WTC11 (cell line): ENCODE data around the gene AGAP3. TPM values are rescaled to one million over a fixed set of nuclear protein-coding genes. Genes with fewer than 3 reads are reported as not detected.

ENCODE experiments used
- ATAC-seq: fragments of 200-7000 bp; cut with Tn5 transposase; 2 replicates; pipeline ENCODE4 v1.10.0; 2021; ENCODE audit warnings: mild to moderate bottlenecking, moderate library complexity
- CTCF ChIA-PET: fragments of 300-600 bp; sonication (Branson Sonifier 250); formaldehyde crosslinking; loops from one replicate; lab custom pipeline; 2021; ENCODE audit warnings: antibody characterized with exemption; lab: Charles Lee
- POLR2A ChIA-PET: fragments of 350-600 bp; sonication (Branson Sonifier 250); formaldehyde crosslinking; loops from one replicate; lab custom pipeline; 2021; ENCODE audit warnings: antibody characterized with exemption; lab: Charles Lee
- DNase-seq: peaks from one replicate; pipeline ENCODE4 v3.0.0; 2021; ENCODE audit warnings: low spot score
- H3K27ac Mint-ChIP-seq: 2 replicates; pipeline ENCODE4 v1.8.0; 2021; ENCODE audit warnings: mixed read lengths
- H3K27me3 Mint-ChIP-seq: 2 replicates; pipeline ENCODE4 v1.8.0; 2021; ENCODE audit warnings: low read depth, mild to moderate bottlenecking, moderate library complexity, mixed read lengths
- H3K36me3 Mint-ChIP-seq: 2 replicates; pipeline ENCODE4 v1.8.0; 2021; ENCODE audit warnings: mixed read lengths
- H3K4me1 Mint-ChIP-seq: 2 replicates; pipeline ENCODE4 v1.8.0; 2022; ENCODE audit warnings: mixed read lengths
- H3K4me3 Mint-ChIP-seq: 2 replicates; pipeline ENCODE4 v1.8.0; 2021; ENCODE audit warnings: mild to moderate bottlenecking, moderate library complexity, mixed read lengths
- H3K9me3 Mint-ChIP-seq: 2 replicates; pipeline ENCODE4 v1.8.0; 2021; ENCODE audit warnings: mixed read lengths
- ARID4B ChIP-seq: sonication (generic); formaldehyde crosslinking; IDR thresholded peaks from 2 replicates; pipeline ENCODE4 v1.8.0; 2023; ENCODE audit warnings: missing genetic modification reagents, mild to moderate bottlenecking, borderline replicate concordance
- ELF4 ChIP-seq: sonication (generic); formaldehyde crosslinking; IDR thresholded peaks from 2 replicates; pipeline ENCODE4 v1.8.1; 2022; ENCODE audit warnings: low read depth, mild to moderate bottlenecking, moderate library complexity, missing genetic modification reagents
- FOXP4 ChIP-seq: sonication (generic); formaldehyde crosslinking; IDR thresholded peaks from 2 replicates; pipeline ENCODE4 v1.8.0; 2022; ENCODE audit warnings: mild to moderate bottlenecking, missing genetic modification reagents
- GABPB1 ChIP-seq: sonication (generic); formaldehyde crosslinking; IDR thresholded peaks from 2 replicates; pipeline ENCODE4 v1.8.1; 2023; ENCODE audit warnings: mild to moderate bottlenecking, missing genetic modification reagents
- GRHL2 ChIP-seq: fragments of 250-450 bp; sonication (Bioruptor Pico); IDR thresholded peaks from 2 replicates; pipeline ENCODE4 v1.8.0; 2022; ENCODE audit warnings: mild to moderate bottlenecking, moderate library complexity; ENCODE audit not compliant: insufficient replicate concordance, severe bottlenecking
- IRF2 ChIP-seq: sonication (generic); formaldehyde crosslinking; IDR thresholded peaks from 2 replicates; pipeline ENCODE4 v1.8.0; 2022; ENCODE audit warnings: low read depth, missing genetic modification reagents, borderline replicate concordance
- KAT7 ChIP-seq: sonication (generic); formaldehyde crosslinking; IDR thresholded peaks from 2 replicates; pipeline ENCODE4 v1.8.1; 2023; ENCODE audit warnings: missing genetic modification reagents, mild to moderate bottlenecking, borderline replicate concordance
- MAX ChIP-seq: sonication (generic); formaldehyde crosslinking; IDR thresholded peaks from 2 replicates; pipeline ENCODE4 v1.8.0; 2022; ENCODE audit warnings: mild to moderate bottlenecking, missing genetic modification reagents
- MXD4 ChIP-seq: fragments of 250-450 bp; sonication (Bioruptor Pico); IDR thresholded peaks from 2 replicates; pipeline ENCODE4 v1.8.0; 2021; ENCODE audit warnings: mild to moderate bottlenecking, moderate library complexity, borderline replicate concordance
- NFATC4 ChIP-seq: fragments of 250-450 bp; sonication (Bioruptor Pico); IDR thresholded peaks from 2 replicates; pipeline ENCODE4 v1.9.0; 2021; ENCODE audit warnings: mild to moderate bottlenecking
- OVOL2 ChIP-seq: fragments of 250-450 bp; sonication (Bioruptor Pico); IDR thresholded peaks from 2 replicates; pipeline ENCODE4 v1.9.0; 2021; ENCODE audit warnings: mild to moderate bottlenecking, borderline replicate concordance
- PRDM15 ChIP-seq: sonication (generic); formaldehyde crosslinking; IDR thresholded peaks from 2 replicates; pipeline ENCODE4 v1.8.0; 2022; ENCODE audit warnings: missing genetic modification reagents
- RELA ChIP-seq: sonication (generic); formaldehyde crosslinking; IDR thresholded peaks from 2 replicates; pipeline ENCODE4 v1.8.1; 2022; ENCODE audit warnings: missing genetic modification reagents, mild to moderate bottlenecking, borderline replicate concordance
- ZBTB43 ChIP-seq: sonication (generic); formaldehyde crosslinking; IDR thresholded peaks from 2 replicates; pipeline ENCODE4 v1.8.1; 2023; ENCODE audit warnings: mild to moderate bottlenecking, missing genetic modification reagents
- ZMAT4 ChIP-seq: fragments of 250-450 bp; sonication (Bioruptor Pico); IDR thresholded peaks from 2 replicates; pipeline ENCODE4 v1.9.0; 2021; ENCODE audit warnings: mild to moderate bottlenecking
- ZNF263 ChIP-seq: sonication (generic); formaldehyde crosslinking; IDR thresholded peaks from 2 replicates; pipeline ENCODE4 v1.8.1; 2022; ENCODE audit warnings: low read depth, mild to moderate bottlenecking, moderate library complexity, missing genetic modification reagents
- ZNF416 ChIP-seq: fragments of 250-450 bp; sonication (Bioruptor Pico); IDR thresholded peaks from 2 replicates; pipeline ENCODE4 v1.9.0; 2021; ENCODE audit warnings: mild to moderate bottlenecking, inconsistent platforms
- ZNF512 ChIP-seq: sonication (generic); formaldehyde crosslinking; IDR thresholded peaks from 2 replicates; pipeline ENCODE4 v1.8.1; 2022; ENCODE audit warnings: missing genetic modification reagents, borderline replicate concordance
- ZSCAN18 ChIP-seq: fragments of 250-450 bp; sonication (Bioruptor Pico); IDR thresholded peaks from 2 replicates; pipeline ENCODE4 v2.1.2; 2022; ENCODE audit warnings: mild to moderate bottlenecking, moderate library complexity
- total RNA-seq: library from RNA; stranded (reverse); gene quantifications from 3 replicates; pipeline ENCODE4 v1.2.3, GENCODE V29; 2021

AGAP3 gene
- total RNA-seq, 1 experiment from 2014 or later = 163 TPM

GRCh38 chr7:151045262-151045661 is 41.0 kb upstream of the AGAP3 start:
- H3K9me3 Mint-ChIP-seq = no peaks in the 10 kb centered on the region
- POLR2A ChIA-PET = no interaction called here
- DNase-seq = no peak
- H3K27me3 Mint-ChIP-seq = peaks cover 12% of the 10 kb centered on the region
- H3K4me1 Mint-ChIP-seq = no peaks in the 10 kb centered on the region
- no peak for TF ChIP-seq GABPB1 (CRISPR knock-in tag)
- TF ChIP-seq IRF2 = no peak
- no peak for TF ChIP-seq OVOL2
- TF ChIP-seq GRHL2 (CRISPR knock-in tag) = no peak
- no peak for TF ChIP-seq KAT7 (CRISPR knock-in tag)
- TF ChIP-seq RELA (CRISPR knock-in tag) = no peak
- no peak for TF ChIP-seq ZNF263 (CRISPR knock-in tag)
- no peak for TF ChIP-seq ZMAT4 (CRISPR knock-in tag)
- no peak for TF ChIP-seq ARID4B (CRISPR knock-in tag)
- no peak for TF ChIP-seq ELF4 (CRISPR knock-in tag)
- TF ChIP-seq ZSCAN18 (CRISPR knock-in tag) = no peak
- no peak for TF ChIP-seq MAX (CRISPR knock-in tag)
- no peak for TF ChIP-seq FOXP4 (CRISPR knock-in tag)
- no peak for TF ChIP-seq NFATC4
- no peak for TF ChIP-seq PRDM15 (CRISPR knock-in tag)
- no peak for TF ChIP-seq MXD4
- TF ChIP-seq ZNF416 (CRISPR knock-in tag) = no peak
- no peak for TF ChIP-seq ZBTB43 (CRISPR knock-in tag)
- TF ChIP-seq ZNF512 (CRISPR knock-in tag) = no peak
- TF ChIP-seq, all 79 proteins: peak for 0
- CTCF ChIA-PET = interaction anchor here (2.3 kb wide), 1 partner anchor 27 kb away, joined by 6 read pairs; no protein-coding TSS in a partner anchor
- no peaks in the 10 kb centered on the region for H3K36me3 Mint-ChIP-seq
- no peak overlapping the region for H3K4me3 Mint-ChIP-seq
- no peak for ATAC-seq
- H3K27ac Mint-ChIP-seq = no peak overlapping the region
